Stomach (tissue), 4 donors: ENCODE results near the gene BIRC6.
A peak's percentile ranks its signal among the peaks of the same experiment; 100 is the strongest.
"Not testable (repeated sequence)": the region's sequence is repeated elsewhere in the genome, so short reads cannot be mapped to it uniquely, and the experiment has no call there.

Experiments used
- POLR2A ChIP-seq, 4 donors: fragments of 450-650 bp; IDR thresholded peaks; one replicate each; pipeline ENCODE4 v1.6.1; 2016; ENCODE audit warnings: antibody characterized with exemption in 4 of 4, control low read depth in 2 of 4, mild to moderate bottlenecking in 1 of 4, moderate library complexity in 1 of 4
- POLR2AphosphoS5 ChIP-seq, 3 donors: sonication (generic); formaldehyde crosslinking; IDR thresholded peaks; one replicate each; pipeline ENCODE4 v1.6.1; 2016; ENCODE audit warnings: antibody characterized with exemption in 3 of 3
- TF ChIP-seq, protein P1 (sequence below), 7 experiments: fragments of 450-650 bp in 4 of 7; fragments of 200-600 bp in 3 of 7; sonication (generic) in 3 of 7; IDR thresholded peaks; one replicate each; pipeline ENCODE4 v1.5.1; 2016 to 2019; ENCODE audit warnings: antibody characterized with exemption in 7 of 7, control low read depth in 2 of 7, mild to moderate bottlenecking in 1 of 7

DNA sequence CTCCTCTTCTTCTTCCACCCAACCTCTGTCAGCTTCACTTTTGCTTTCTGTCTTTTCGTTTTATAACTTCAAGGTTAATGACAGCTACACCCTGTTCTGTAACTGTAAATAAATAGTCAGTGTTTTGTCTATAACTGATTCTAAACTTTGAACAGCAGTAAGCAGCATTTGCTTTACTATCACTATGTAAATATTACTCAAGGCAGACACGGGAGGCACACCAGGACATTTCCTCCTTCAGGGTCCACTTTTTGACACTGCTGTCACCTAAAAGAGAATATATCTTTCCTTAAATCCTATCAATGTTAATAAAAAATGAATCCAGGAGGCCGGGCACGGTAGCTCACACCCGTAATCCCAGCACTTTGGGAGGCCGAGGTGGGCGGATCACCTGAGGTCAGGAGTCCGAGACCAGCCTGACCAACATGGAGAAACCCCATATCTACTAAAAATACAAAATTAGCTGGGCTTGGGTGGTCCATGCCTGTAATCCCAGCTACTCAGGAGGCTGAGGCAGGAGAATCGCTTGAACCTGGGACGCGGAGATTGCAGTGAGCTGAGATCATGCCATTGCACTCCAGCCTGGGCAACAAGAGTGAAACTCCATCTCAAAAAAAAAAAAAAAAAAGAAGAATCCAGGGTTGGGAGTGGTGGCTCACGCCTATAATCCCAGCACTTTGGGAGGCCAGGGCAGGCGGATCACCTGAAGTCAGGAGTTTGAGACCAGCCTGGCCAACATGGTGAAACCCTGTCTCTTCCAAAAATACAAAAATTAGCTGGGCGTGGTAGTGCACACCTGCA, 27.4 kb upstream of the BIRC6 start:
- TF ChIP-seq, protein P1, sequence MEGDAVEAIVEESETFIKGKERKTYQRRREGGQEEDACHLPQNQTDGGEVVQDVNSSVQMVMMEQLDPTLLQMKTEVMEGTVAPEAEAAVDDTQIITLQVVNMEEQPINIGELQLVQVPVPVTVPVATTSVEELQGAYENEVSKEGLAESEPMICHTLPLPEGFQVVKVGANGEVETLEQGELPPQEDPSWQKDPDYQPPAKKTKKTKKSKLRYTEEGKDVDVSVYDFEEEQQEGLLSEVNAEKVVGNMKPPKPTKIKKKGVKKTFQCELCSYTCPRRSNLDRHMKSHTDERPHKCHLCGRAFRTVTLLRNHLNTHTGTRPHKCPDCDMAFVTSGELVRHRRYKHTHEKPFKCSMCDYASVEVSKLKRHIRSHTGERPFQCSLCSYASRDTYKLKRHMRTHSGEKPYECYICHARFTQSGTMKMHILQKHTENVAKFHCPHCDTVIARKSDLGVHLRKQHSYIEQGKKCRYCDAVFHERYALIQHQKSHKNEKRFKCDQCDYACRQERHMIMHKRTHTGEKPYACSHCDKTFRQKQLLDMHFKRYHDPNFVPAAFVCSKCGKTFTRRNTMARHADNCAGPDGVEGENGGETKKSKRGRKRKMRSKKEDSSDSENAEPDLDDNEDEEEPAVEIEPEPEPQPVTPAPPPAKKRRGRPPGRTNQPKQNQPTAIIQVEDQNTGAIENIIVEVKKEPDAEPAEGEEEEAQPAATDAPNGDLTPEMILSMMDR (IDR thresholded peaks at IDR 0.05) = not testable (repeated sequence)
- TF ChIP-seq POLR2AphosphoS5 (IDR thresholded peaks at IDR 0.05) = peak in 1 of 3 donors; percentile 3
- TF ChIP-seq POLR2A (IDR thresholded peaks at IDR 0.05) = not testable (repeated sequence)
